ENCODE data around the gene DDX1. TPM values are rescaled to one million over a fixed set of nuclear protein-coding genes. Genes with fewer than 3 reads are reported as not detected.
A peak's percentile ranks its signal among the peaks of the same experiment; 100 is the strongest.

The DDX1 gene
- total and polyA plus RNA-seq, 2 donors from 2014 or later, result 84.0 to 90.0 TPM

DNA sequence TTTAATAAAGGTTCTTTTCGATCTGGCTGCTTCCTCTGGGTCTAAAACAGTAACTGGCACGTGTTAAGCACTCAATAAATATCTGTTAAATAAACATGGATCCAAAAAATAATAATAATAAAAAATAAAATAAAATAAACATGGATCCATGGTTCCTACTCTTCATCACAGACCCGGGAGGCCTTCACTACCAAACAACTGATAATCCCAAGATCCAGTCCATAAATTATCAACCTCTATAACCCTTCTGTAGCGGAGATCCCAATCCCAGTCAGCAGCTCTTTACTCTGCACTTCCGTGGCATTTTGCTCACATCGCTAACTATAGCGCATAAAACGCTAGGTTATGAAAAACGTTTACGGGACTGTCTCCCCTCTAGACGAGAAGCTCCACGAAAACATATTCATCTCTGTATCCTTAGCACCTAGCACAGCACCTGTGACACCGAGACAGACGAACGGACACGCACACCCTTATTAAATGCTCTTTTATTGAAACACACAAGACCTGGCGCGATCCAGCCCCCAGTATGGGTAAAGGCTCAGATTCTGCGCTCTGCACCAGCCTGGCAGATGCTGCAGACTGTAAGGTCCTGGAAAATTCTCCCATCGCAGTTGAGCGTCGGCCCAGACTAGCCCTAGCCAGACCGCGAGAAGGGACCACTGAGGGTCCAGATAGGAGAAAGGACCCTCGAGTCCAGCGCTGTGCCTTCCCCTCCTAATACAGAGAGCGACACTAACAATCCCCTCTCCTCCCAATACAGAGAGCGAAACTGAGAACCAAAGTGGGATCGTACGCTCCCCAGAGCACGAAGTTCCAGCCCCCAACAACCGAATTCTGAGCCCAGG is 31.3 kb upstream of the DDX1 start:
- DNase-seq (peak in 4 of 5 donors; percentile 45 to 76 (median 64)), FAIRE-seq (no peak)
- peak overlapping the region; percentile 85 to 92 (median 91) for H3K9ac ChIP-seq (ENCODE audit: low read length in 3 of 3)
- intact Hi-C loops (cut with DNase I), result no loop called here
- H3K36me3 ChIP-seq (ENCODE audit: control insufficient read depth in 2 of 3, insufficient read depth in 3 of 3, low read length in 3 of 3), result peaks cover 0 to 3% (median 0%) of the 10 kb centered on the region in 3 donors
- TF ChIP-seq, protein P1, sequence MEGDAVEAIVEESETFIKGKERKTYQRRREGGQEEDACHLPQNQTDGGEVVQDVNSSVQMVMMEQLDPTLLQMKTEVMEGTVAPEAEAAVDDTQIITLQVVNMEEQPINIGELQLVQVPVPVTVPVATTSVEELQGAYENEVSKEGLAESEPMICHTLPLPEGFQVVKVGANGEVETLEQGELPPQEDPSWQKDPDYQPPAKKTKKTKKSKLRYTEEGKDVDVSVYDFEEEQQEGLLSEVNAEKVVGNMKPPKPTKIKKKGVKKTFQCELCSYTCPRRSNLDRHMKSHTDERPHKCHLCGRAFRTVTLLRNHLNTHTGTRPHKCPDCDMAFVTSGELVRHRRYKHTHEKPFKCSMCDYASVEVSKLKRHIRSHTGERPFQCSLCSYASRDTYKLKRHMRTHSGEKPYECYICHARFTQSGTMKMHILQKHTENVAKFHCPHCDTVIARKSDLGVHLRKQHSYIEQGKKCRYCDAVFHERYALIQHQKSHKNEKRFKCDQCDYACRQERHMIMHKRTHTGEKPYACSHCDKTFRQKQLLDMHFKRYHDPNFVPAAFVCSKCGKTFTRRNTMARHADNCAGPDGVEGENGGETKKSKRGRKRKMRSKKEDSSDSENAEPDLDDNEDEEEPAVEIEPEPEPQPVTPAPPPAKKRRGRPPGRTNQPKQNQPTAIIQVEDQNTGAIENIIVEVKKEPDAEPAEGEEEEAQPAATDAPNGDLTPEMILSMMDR (IDR thresholded peaks at IDR 0.05; ENCODE audit: borderline replicate concordance, extremely low read depth, insufficient read depth), result no peak
- peaks cover 0 to 8% (median 4%) of the 10 kb centered on the region in 3 donors for H3K4me1 ChIP-seq (ENCODE audit: control insufficient read depth in 2 of 3, insufficient read depth in 2 of 3, low read depth in 1 of 3, low read length in 3 of 3)
- peak overlapping the region; percentile 77 to 95 (median 92) for H3K4me3 ChIP-seq (ENCODE audit: low read length in 3 of 3)
- H3K9me3 ChIP-seq (ENCODE audit: control insufficient read depth in 2 of 3, insufficient read depth in 1 of 3, low read length in 3 of 3), result no peaks in the 10 kb centered on the region
- no peaks in the 10 kb centered on the region for H3K27me3 ChIP-seq (ENCODE audit: control insufficient read depth, insufficient read depth, low read length)
- no peak overlapping the region for H3K27ac ChIP-seq (ENCODE audit: low read depth in 2 of 2, low read length in 2 of 2)

DNA sequence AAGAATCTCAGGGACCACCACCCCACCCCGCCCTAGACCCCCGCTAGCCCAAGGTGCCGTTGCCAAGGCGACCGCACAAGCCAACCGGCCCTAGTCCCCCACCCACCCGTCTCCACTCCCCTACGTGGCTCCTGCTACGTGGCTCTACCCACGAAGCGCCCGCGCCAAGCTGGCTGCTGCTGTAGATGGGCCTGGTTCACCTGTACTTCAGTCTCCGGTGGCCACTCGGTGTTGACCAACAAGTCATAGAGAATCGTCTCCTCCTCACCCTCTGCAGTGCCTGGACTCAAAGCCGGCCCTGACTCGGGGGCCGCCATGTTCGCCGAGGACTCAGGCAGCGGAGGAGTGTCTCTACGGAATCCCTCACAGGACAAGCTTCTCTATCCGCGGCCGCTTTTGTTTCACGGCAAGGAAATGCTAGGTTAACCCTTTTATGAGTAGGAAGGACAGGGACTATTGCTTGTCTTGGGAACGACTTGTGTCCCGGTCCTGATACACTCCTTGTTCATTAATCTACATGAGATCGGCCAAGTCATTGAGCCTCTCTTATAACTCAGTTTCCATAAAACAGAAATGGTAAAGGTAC is 30.6 kb upstream of the DDX1 start, which contains the start of gene NBAS:
TSS of gene NBAS (minus strand) at position 347 of the 586 bp plus-strand sequence. CDS start at position 317, 30 bp downstream.
- Histone ChIP-seq H3K36me3 (ENCODE audit: control insufficient read depth in 2 of 3, insufficient read depth in 3 of 3, low read length in 3 of 3) (no peaks in the 10 kb centered on the region), H3K4me3 (ENCODE audit: low read length in 3 of 3) (peak within 1 kb of the TSS; percentile 77 to 95 (median 92)), H3K27ac (ENCODE audit: low read depth in 2 of 2, low read length in 2 of 2) (peak within 1 kb of the TSS; percentile 61 to 75), H3K27me3 (ENCODE audit: control insufficient read depth, insufficient read depth, low read length) (no peaks in the 10 kb centered on the region), H3K4me1 (ENCODE audit: control insufficient read depth in 2 of 3, insufficient read depth in 2 of 3, low read depth in 1 of 3, low read length in 3 of 3) (peaks cover 0 to 8% (median 4%) of the 10 kb centered on the region in 3 donors), H3K9ac (ENCODE audit: low read length in 3 of 3) (peak within 1 kb of the TSS; percentile 85 to 92 (median 91)), H3K9me3 (ENCODE audit: control insufficient read depth in 2 of 3, insufficient read depth in 1 of 3, low read length in 3 of 3) (no peaks in the 10 kb centered on the region)
- DNase-seq, result peak; percentile 88 to 97 (median 94)
- TF ChIP-seq, protein P1 (IDR thresholded peaks at IDR 0.05; ENCODE audit: borderline replicate concordance, extremely low read depth, insufficient read depth), result no peak
- FAIRE-seq, result no peak
- intact Hi-C loops (cut with DNase I), result no loop called here

DNA sequence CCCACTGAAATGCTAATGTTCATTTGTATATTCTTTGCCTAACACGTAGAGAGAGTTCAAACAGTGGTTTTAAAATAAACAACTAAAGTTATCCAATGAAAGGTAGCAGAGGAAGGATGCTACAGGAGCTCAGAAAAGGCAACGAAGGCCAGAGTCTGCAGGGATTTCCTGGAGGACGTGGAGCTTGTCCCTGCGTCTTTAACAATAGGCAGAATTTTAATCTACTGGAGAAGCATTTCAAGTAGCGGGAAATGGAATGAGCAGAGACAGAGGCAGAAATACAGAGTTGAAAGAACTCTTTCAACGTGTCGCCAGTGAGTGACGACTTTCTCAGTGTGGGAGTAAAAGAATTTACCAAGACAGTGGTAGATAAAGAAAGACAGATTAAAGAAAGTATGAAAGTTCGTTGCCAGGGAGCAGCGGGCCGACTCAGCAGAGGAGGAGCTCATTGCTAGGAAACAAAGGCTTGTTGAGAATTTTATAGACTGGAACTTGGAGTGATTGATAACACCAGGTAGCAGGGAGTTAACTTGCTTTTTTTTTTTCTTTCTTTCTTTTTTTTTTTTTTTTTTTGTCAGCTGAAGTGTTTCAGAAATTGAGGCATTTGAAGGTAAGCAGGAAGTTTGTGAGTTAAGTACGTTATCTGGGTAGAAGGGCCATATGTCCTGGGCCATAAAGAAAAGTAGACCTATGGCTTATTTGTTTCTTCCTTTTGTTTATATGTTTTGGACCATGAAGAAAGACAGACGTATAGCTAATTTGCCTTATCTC is 29.9 kb upstream of the DDX1 start:
- Histone ChIP-seq H3K9ac (ENCODE audit: low read length in 3 of 3) (peak overlapping the region; percentile 85 to 92 (median 91)), H3K27ac (ENCODE audit: low read depth in 2 of 2, low read length in 2 of 2) (peak overlapping the region in 1 of 2 donors; percentile 61), H3K4me3 (ENCODE audit: low read length in 3 of 3) (peak overlapping the region; percentile 77 to 95 (median 92)), H3K9me3 (ENCODE audit: control insufficient read depth in 2 of 3, insufficient read depth in 1 of 3, low read length in 3 of 3) (no peaks in the 10 kb centered on the region), H3K4me1 (ENCODE audit: control insufficient read depth in 2 of 3, insufficient read depth in 2 of 3, low read depth in 1 of 3, low read length in 3 of 3) (peaks cover 0 to 8% (median 4%) of the 10 kb centered on the region in 3 donors), H3K36me3 (ENCODE audit: control insufficient read depth in 2 of 3, insufficient read depth in 3 of 3, low read length in 3 of 3) (no peaks in the 10 kb centered on the region), H3K27me3 (ENCODE audit: control insufficient read depth, insufficient read depth, low read length) (no peaks in the 10 kb centered on the region)
- TF ChIP-seq, protein P1 (IDR thresholded peaks at IDR 0.05; ENCODE audit: borderline replicate concordance, extremely low read depth, insufficient read depth), result no peak
- FAIRE-seq (no peak), DNase-seq (peak in 4 of 5 donors; percentile 85 to 96 (median 92))
- intact Hi-C loops (cut with DNase I), result no loop called here

Measured in kidney (tissue), 14 donors.